T-helper 1 cell treated with Interleukin-12 subunit alpha and Interleukin-12 subunit beta and Interleukin-4 antibody, amounts not matched to agents 30 μg/mL and 1 μg/mL, for 36 hours (primary cell): Measurements from ENCODE around the gene LYST.

Experiments
- H3K27ac Mint-ChIP-seq: one replicate; pipeline ENCODE4 v1.8.0; 2021; ENCODE audit warnings: mild to moderate bottlenecking, mixed read lengths
- H3K27me3 Mint-ChIP-seq: one replicate; pipeline ENCODE4 v1.8.0; 2021; ENCODE audit warnings: low read depth, mixed read lengths
- H3K36me3 Mint-ChIP-seq: one replicate; pipeline ENCODE4 v1.8.0; 2021; ENCODE audit warnings: low read depth, mixed read lengths
- H3K4me1 Mint-ChIP-seq: one replicate; pipeline ENCODE4 v1.8.0; 2021; ENCODE audit warnings: low read depth, mixed read lengths
- H3K4me3 Mint-ChIP-seq: one replicate; pipeline ENCODE4 v1.8.0; 2021; ENCODE audit warnings: mild to moderate bottlenecking, moderate library complexity, mixed read lengths
- H3K9me3 Mint-ChIP-seq: one replicate; pipeline ENCODE4 v1.8.0; 2021; ENCODE audit warnings: mixed read lengths

LYST gene

DNA sequence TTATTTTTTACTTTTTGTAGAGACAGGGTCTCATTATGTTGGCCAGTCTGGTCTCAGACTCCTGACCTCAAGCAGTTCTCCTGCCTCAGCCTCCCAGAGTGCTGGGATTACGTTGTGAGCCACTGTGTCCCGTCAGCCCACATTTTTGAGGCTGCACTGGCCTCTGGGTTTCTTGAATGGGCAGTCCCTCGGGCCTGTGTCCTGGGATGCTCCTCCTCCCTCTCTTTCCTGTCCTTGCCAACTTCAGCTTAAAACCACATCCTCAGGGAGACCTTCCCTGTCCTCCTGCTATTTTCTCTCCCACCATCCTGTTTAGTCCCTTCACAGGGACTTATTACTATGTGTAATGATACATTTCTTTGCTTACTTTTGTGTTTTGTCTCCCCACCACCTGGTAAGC is 31.4 kb upstream of the LYST start:
- H3K27ac Mint-ChIP-seq, result no peak overlapping the region
- H3K36me3 Mint-ChIP-seq, result peaks cover 3% of the 10 kb centered on the region
- peaks cover 16% of the 10 kb centered on the region for H3K27me3 Mint-ChIP-seq
- H3K4me1 Mint-ChIP-seq, result peaks cover 13% of the 10 kb centered on the region
- no peaks in the 10 kb centered on the region for H3K9me3 Mint-ChIP-seq
- H3K4me3 Mint-ChIP-seq, result no peak overlapping the region

GRCh38 chr1:235893840-235894239 is 27.1 kb upstream of the LYST start:
- Mint-ChIP-seq H3K27me3 (peaks cover 7% of the 10 kb centered on the region), H3K4me3 (no peak overlapping the region), H3K9me3 (no peaks in the 10 kb centered on the region), H3K27ac (no peak overlapping the region), H3K36me3 (peaks cover 3% of the 10 kb centered on the region), H3K4me1 (peaks cover 15% of the 10 kb centered on the region)

- peaks cover 6% of the 10 kb centered on the region for H3K36me3 Mint-ChIP-seq
- H3K9me3 Mint-ChIP-seq, result no peaks in the 10 kb centered on the region
- peaks cover 19% of the 10 kb centered on the region for H3K4me1 Mint-ChIP-seq
- H3K27me3 Mint-ChIP-seq, result peaks cover 3% of the 10 kb centered on the region
- no peak overlapping the region for H3K4me3 Mint-ChIP-seq
- H3K27ac Mint-ChIP-seq, result no peak overlapping the region
Observed at GRCh38 chr1:235892734-235893413, 26.2 kb upstream of the LYST start.

DNA sequence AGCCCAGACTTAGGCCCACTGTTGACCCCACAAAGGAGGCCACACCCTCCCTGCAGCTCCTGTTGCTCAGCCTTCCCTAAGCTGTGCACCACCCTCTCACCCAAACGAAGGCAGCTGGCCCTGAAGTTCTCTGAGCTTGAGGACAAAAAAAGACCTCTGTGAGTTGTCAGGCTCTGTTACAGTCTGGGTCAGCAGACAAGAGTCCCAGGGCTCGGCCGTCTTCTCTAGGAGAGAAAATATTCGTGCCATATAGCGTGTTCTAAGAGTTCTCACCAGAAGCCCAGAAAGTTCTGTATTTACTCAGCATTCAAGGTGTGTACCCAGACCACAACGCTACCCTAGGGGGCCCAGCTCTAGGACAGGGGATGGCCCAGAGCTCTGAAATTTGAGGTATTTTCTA is 25.5 kb upstream of the LYST start:
- Mint-ChIP-seq H3K9me3 (no peaks in the 10 kb centered on the region), H3K27me3 (peaks cover 2% of the 10 kb centered on the region), H3K36me3 (peaks cover 5% of the 10 kb centered on the region), H3K4me1 (peaks cover 26% of the 10 kb centered on the region), H3K27ac (no peak overlapping the region), H3K4me3 (no peak overlapping the region)

DNA sequence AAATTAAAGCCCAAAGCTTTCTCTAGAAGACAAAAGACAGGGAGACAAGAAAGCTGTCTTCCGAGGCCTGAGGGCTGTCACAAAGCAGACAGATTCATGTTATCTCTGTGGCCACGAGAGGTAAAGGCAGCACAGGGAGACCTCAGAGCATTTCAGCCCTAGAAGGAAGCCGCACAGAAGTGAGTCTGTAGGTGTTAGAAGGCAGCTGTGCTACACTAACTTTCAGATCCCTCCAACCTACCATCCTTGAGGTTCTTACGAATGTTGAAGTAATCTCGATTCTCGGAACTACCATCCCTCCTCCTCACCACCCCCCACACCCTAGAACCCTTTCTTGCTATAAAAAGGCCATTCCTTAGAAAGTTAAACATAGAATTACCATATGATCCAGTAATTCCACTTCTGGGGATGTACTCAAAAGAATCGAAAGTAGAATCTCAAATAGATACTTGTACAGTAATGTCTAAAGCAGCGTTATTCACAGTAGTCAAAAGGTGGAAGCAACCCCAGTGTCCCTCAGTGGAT is 21.5 kb upstream of the LYST start:
- Mint-ChIP-seq H3K4me1 (peaks cover 36% of the 10 kb centered on the region), H3K9me3 (no peaks in the 10 kb centered on the region), H3K4me3 (peak overlapping the region; percentile 68), H3K36me3 (peaks cover 3% of the 10 kb centered on the region), H3K27me3 (no peaks in the 10 kb centered on the region), H3K27ac (peak overlapping the region; percentile 96)

GRCh38 chr1:235887676-235888075 is 21.0 kb upstream of the LYST start:
- H3K9me3 Mint-ChIP-seq, result no peaks in the 10 kb centered on the region
- H3K36me3 Mint-ChIP-seq, result peaks cover 3% of the 10 kb centered on the region
- H3K27me3 Mint-ChIP-seq, result no peaks in the 10 kb centered on the region
- H3K27ac Mint-ChIP-seq, result peak overlapping the region; percentile 96
- peaks cover 36% of the 10 kb centered on the region for H3K4me1 Mint-ChIP-seq
- peak overlapping the region; percentile 23 for H3K4me3 Mint-ChIP-seq

DNA sequence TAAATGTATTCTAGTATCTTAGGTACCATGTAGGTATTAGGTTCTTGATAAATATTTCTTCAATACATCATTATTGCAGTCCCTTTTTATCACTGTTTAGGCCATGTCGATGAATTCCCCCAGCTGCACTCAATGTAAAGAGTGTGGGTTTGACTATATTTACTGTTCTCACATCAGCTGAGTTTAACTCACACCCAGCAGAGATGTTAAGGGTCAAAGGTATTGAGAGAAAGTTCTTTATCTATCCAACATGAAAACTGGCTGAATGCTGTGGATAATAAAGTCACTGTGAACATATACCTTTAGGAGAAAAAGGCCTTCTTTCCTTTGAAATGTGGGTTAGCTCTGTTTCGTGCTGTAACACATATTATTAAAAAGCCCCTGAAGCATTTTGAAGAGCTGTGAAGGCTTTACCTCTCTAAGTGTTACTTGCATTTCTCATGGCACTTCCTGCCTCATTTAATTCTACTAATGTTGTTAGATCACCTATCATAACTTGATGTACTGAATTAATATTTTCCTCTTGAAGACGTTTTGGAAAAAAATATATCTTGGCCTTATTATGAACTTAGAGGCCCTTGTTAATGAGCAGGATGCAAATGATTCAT is 19.1 kb upstream of the LYST start:
- Mint-ChIP-seq H3K4me1 (peaks cover 32% of the 10 kb centered on the region), H3K27me3 (no peaks in the 10 kb centered on the region), H3K27ac (peak overlapping the region; percentile 59), H3K4me3 (no peak overlapping the region), H3K9me3 (no peaks in the 10 kb centered on the region), H3K36me3 (peaks cover 3% of the 10 kb centered on the region)

DNA sequence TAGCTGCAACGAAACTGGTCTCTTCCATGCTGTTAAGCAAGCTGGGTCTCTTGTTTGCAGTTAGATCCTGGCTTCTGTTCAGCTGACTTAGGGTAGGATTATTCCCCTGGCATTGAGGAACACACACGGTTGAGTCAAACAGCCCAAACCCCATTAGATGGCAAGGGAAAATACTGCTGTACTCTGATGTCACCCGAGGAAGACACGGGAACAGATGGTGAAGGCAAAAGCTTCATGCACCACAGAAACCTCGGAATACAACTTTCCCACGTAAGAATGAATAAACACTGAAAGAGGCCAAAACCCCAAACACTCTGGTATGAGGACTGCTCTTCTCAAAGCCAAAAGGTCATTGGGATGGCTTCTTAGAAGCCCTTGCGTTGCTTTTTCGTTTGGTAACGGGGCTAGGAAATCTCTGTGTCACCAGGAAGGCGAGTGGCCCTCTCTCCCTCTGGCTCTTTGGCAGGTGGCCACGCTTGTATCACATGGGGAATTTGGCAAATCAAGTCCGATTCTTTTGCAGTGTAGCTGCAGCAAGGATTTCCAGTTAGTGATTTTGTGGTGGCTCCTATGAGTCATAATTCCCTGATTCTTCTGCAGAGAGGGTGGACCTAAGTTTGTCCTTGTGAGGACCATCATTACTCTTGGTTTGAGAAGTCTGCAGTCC is 16.7 kb upstream of the LYST start:
- Mint-ChIP-seq H3K9me3 (no peaks in the 10 kb centered on the region), H3K36me3 (no peaks in the 10 kb centered on the region), H3K4me3 (no peak overlapping the region), H3K4me1 (peaks cover 38% of the 10 kb centered on the region), H3K27ac (no peak overlapping the region), H3K27me3 (no peaks in the 10 kb centered on the region)

- Mint-ChIP-seq H3K4me3 (no peak overlapping the region), H3K4me1 (peaks cover 38% of the 10 kb centered on the region), H3K27ac (no peak overlapping the region), H3K9me3 (no peaks in the 10 kb centered on the region), H3K27me3 (no peaks in the 10 kb centered on the region), H3K36me3 (no peaks in the 10 kb centered on the region)
Observed at GRCh38 chr1:235882816-235883215, 16.1 kb upstream of the LYST start.

- no peaks in the 10 kb centered on the region for H3K9me3 Mint-ChIP-seq
- H3K36me3 Mint-ChIP-seq, result no peaks in the 10 kb centered on the region
- no peak overlapping the region for H3K27ac Mint-ChIP-seq
- H3K4me3 Mint-ChIP-seq, result peak overlapping the region; percentile 2
- no peaks in the 10 kb centered on the region for H3K27me3 Mint-ChIP-seq
- peaks cover 34% of the 10 kb centered on the region for H3K4me1 Mint-ChIP-seq
Observed at GRCh38 chr1:235881930-235882700, 15.4 kb upstream of the LYST start.

DNA sequence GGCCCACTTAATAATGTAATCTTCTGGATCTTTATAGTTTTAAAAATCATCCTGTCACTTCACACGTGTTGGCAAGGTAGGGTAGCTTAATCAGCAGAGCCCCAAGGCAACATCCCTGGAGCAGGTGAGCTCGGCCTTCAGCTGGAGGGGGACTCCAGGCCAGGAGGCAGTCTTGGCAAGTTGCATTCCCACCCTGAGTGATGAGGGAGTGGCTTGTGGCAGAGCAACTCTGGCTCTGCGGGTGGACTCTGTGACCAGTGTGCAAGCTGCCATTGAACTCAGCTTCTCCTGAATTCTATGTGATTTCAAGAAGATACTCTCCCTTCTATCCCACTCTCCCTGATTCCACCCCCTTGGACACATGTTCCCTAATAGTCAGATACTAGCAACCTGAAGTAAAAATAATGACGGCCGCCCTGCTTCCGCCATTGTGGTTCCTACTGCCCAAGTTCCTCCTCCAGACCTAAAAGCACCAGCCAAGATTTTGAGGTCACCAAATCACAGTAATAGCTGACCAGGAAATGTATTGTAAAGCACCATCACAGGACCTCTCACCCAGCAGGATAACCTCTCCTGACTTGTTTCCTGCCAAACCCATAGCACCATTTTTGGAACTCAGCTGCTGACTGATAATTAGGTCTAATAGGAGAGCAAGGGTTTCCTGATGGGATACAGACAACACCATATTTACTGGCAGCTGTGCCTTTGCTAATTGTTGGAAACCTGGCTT is 11.5 kb upstream of the LYST start:
- H3K27ac Mint-ChIP-seq, result peak overlapping the region; percentile 15
- peaks cover 58% of the 10 kb centered on the region for H3K4me1 Mint-ChIP-seq
- no peaks in the 10 kb centered on the region for H3K36me3 Mint-ChIP-seq
- no peak overlapping the region for H3K4me3 Mint-ChIP-seq
- H3K27me3 Mint-ChIP-seq, result no peaks in the 10 kb centered on the region
- H3K9me3 Mint-ChIP-seq, result no peaks in the 10 kb centered on the region

DNA sequence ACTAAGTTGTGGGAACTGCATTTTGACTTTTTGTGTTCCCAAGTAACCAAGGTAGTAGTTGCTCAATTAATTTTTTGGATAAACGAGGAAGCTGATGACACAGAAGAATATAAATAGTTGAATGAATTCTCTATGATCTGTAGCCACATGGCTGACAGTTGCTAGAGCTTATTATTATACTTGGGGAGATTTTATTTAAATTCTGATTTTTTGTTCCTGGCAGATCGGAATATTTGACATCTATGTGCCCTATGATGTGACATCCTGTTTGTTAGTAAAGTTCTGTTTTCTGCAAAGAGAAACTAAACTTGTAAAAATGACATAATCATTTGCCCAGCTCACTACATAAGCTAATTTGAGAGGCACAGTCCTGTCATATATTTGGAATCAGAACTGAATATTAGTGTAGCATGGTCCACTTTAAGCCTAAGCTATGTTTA is 9.7 kb upstream of the LYST start:
- Mint-ChIP-seq H3K4me1 (peaks cover 70% of the 10 kb centered on the region), H3K9me3 (no peaks in the 10 kb centered on the region), H3K36me3 (no peaks in the 10 kb centered on the region), H3K27me3 (no peaks in the 10 kb centered on the region), H3K4me3 (peak overlapping the region; percentile 64), H3K27ac (peak overlapping the region; percentile 90)

DNA sequence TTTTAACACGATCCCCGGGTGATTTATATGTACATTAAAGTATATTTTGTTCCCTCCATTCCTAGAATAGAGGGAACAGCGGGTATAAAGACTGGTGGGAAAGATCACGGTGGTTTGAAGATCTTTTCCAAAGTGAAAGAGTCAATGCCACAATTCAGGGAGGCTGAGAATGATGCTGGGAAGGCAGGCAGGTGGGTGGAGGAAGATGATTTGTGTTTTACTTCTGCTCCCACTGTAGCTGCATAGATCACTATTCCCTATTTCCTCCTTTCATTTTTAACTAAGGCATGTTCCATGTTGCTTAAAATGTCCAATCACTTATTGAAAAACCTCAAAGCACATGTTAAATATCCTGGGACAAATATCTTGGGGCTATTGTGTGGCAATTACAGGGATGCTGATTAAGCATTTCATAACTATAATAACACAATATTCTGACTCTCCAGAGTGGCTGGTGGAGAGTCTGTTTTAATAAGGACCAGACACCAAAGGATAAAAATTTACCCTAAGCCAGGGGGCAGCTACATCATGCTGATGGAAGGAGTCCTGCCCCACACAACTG is 8.4 kb upstream of the LYST start:
- H3K27ac Mint-ChIP-seq, result peak overlapping the region; percentile 46
- H3K36me3 Mint-ChIP-seq, result no peaks in the 10 kb centered on the region
- peaks cover 65% of the 10 kb centered on the region for H3K4me1 Mint-ChIP-seq
- no peak overlapping the region for H3K4me3 Mint-ChIP-seq
- H3K27me3 Mint-ChIP-seq, result no peaks in the 10 kb centered on the region
- no peaks in the 10 kb centered on the region for H3K9me3 Mint-ChIP-seq

DNA sequence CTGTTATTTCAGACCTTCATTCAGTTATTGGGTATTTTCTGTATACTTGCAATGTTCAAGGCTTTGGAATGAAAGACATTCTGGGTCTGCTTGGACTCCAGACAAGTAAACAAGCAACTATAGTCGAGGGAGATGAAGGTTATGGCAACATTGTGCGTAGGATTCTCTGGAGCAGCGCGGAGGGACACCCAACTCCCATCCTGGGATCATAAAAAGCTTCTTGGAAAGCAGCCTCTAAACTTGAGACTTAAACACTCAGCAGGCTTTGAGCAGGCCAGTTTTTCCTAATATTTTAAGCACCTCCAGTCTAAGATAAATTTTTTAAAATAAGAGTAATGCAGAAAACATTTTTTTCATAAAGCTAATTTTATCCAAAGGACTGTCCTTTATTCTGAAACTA is 7.6 kb upstream of the LYST start:
- Mint-ChIP-seq H3K27ac (peak overlapping the region; percentile 42), H3K36me3 (no peaks in the 10 kb centered on the region), H3K9me3 (no peaks in the 10 kb centered on the region), H3K4me1 (peaks cover 63% of the 10 kb centered on the region), H3K4me3 (no peak overlapping the region), H3K27me3 (no peaks in the 10 kb centered on the region)
